Measurements from ENCODE around the gene RANGAP1. TPM values are rescaled to one million over a fixed set of nuclear protein-coding genes. Genes with fewer than 3 reads are reported as not detected.

The RANGAP1 gene
- total and polyA plus RNA-seq, 2 of the 4 experiments (the other 2 are of a cell fraction) = 71.2 to 148 TPM

DNA sequence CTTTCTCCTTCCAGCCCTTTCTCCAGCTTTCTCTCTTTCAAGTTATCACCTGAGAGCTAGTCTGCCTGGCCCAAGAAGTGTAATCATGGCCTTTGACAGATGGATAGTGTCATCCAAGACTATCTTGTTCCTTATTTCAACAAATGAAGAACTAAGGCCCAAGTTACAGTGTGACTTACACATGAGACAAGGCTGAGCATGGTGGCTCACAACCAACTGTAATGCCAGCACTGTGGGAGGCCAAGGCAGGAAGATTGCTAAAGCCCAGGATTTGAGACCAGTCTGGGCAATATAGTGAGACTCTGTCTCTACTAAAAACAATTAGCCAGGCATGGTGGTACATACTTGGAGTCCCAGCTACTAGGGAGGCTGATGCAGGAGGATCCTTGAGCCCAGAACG lies 3.7 kb upstream of the RANGAP1 start:
- peak overlapping the region; percentile 100 for H2BK120ac ChIP-seq (ENCODE audit: low read depth, low read length)
- H3K79me1 ChIP-seq (ENCODE audit: low read depth in 1 of 2, low read length in 2 of 2) = peaks cover 5 to 43% of the 10 kb centered on the region in 2 experiments; a peak in 3 of 4 replicates
- CTCF ChIA-PET = no interaction called here
- no peak for ATAC-seq (ENCODE audit: low read depth)
- H2BK20ac ChIP-seq (ENCODE audit: low read depth, low read length) = peak overlapping the region; percentile 100
- H3K9ac ChIP-seq (ENCODE audit: low read depth, low read length) = peak overlapping the region; percentile 30; the same call in 1 of the 2 replicates
- no peak overlapping the region for H3K4me2 ChIP-seq (ENCODE audit: low read depth, low read length)
- peak overlapping the region; percentile 98 for H3K27ac ChIP-seq (ENCODE audit: insufficient read depth, low read length)
- H2AK5ac ChIP-seq (ENCODE audit: low read depth, low read length) = peak overlapping the region; percentile 99
- H3K4ac ChIP-seq (ENCODE audit: low read depth, low read length) = peak overlapping the region; percentile 100
- H2BK15ac ChIP-seq (ENCODE audit: low read depth, low read length) = peak overlapping the region; percentile 93
- no peaks in the 10 kb centered on the region for H3K27me3 ChIP-seq (ENCODE audit: control insufficient read depth, insufficient read depth, low read length)
- peaks cover 8% of the 10 kb centered on the region for H3K9me1 ChIP-seq (ENCODE audit: insufficient read depth, low read length)
- POLR2A ChIA-PET (ENCODE audit: unreplicated experiment) = no interaction called here
- H4K20me1 ChIP-seq (ENCODE audit: insufficient read depth, low read length) = no peaks in the 10 kb centered on the region
- DNase-seq = no peak
- H4K91ac ChIP-seq (ENCODE audit: insufficient read depth, low read depth, low read length) = peak overlapping the region; percentile 99
- in situ Hi-C loops (cut with MboI; ENCODE audit: low sequenced_read_pairs) (no loop called here), dilution Hi-C loops (cut with HindIII; ENCODE audit: low sequenced_read_pairs, unreplicated experiment) (no loop called here), intact Hi-C loops (cut with micrococcal nuclease) (no loop called here)
- H3K4me3 ChIP-seq (ENCODE audit: insufficient read depth, low read depth, low read length) = no peak overlapping the region
- no peak overlapping the region for H2AFZ ChIP-seq (replicated peaks; ENCODE audit: low read length, poor library complexity)
- peak overlapping the region; percentile 100 for H2BK5ac ChIP-seq (ENCODE audit: low read depth, low read length, poor library complexity, severe bottlenecking)
- peak overlapping the region; percentile 72 for H3K56ac ChIP-seq (ENCODE audit: extremely low read depth, insufficient read depth, low read length)
- WGBS, 2 experiments (ENCODE audit: extremely low coverage in 2 of 2, insufficient read length in 1 of 2) = 83% methylated on average over 1 of the region's 1 CpG; no CpG with 5 or more reads in 1 of the 2 experiments
- peak overlapping the region; percentile 97 for H3K18ac ChIP-seq (ENCODE audit: low read depth, low read length)
- H3K9me3 ChIP-seq (ENCODE audit: control insufficient read depth, insufficient read depth, low read length) = no peaks in the 10 kb centered on the region
- H3K36me3 ChIP-seq (ENCODE audit: control insufficient read depth, insufficient read depth, low read length) = peaks cover 2% of the 10 kb centered on the region
- peak overlapping the region; percentile 98 for H4K5ac ChIP-seq (ENCODE audit: low read depth, low read length)
- peak overlapping the region; percentile 100 for H3K23ac ChIP-seq (ENCODE audit: low read depth, low read length)
- peak overlapping the region; percentile 92 for H2AK9ac ChIP-seq (replicated peaks; ENCODE audit: low read depth, low read length, poor library complexity)
- peaks cover 23% of the 10 kb centered on the region for H3K4me1 ChIP-seq (ENCODE audit: control insufficient read depth, insufficient read depth, low read length)
- H4K8ac ChIP-seq (ENCODE audit: low read depth in 2 of 2, low read length in 2 of 2) = peak overlapping the region; percentile 96 to 99
- no peak for TF ChIP-seq SMC3 (IDR thresholded peaks at IDR 0.05; ENCODE audit: low read depth, low read length)
- TF ChIP-seq POLR2A (IDR thresholded peaks at IDR 0.05; ENCODE audit: low read depth, low read length) = no peak
- no peak for TF ChIP-seq USF2 (IDR thresholded peaks at IDR 0.05; ENCODE audit: low read depth, low read length)
- no peak for TF ChIP-seq RFX5 (IDR thresholded peaks at IDR 0.05; ENCODE audit: low read depth, low read length)
- no peak for TF ChIP-seq CTCF (conservative IDR thresholded peaks at IDR 0.05; ENCODE audit: low read depth, low read length)
- TF ChIP-seq CEBPB (IDR thresholded peaks at IDR 0.05; ENCODE audit: low read depth, low read length) = no peak
- no peak for TF ChIP-seq MAFK (IDR thresholded peaks at IDR 0.05; ENCODE audit: low read depth, low read length)
- no peak for TF ChIP-seq CHD1 (IDR thresholded peaks at IDR 0.05; ENCODE audit: low read depth, low read length)
- no peak for TF ChIP-seq NFE2L2 (IDR thresholded peaks at IDR 0.05; ENCODE audit: low read depth, low read length)
- TF ChIP-seq, protein P1, sequence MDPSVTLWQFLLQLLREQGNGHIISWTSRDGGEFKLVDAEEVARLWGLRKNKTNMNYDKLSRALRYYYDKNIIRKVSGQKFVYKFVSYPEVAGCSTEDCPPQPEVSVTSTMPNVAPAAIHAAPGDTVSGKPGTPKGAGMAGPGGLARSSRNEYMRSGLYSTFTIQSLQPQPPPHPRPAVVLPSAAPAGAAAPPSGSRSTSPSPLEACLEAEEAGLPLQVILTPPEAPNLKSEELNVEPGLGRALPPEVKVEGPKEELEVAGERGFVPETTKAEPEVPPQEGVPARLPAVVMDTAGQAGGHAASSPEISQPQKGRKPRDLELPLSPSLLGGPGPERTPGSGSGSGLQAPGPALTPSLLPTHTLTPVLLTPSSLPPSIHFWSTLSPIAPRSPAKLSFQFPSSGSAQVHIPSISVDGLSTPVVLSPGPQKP (IDR thresholded peaks at IDR 0.05; ENCODE audit: borderline replicate concordance, low read depth, low read length) = no peak
- TF ChIP-seq MXI1 (IDR thresholded peaks at IDR 0.05; ENCODE audit: borderline replicate concordance, low read depth, low read length) = no peak
- no peak for TF ChIP-seq BHLHE40 (IDR thresholded peaks at IDR 0.05; ENCODE audit: low read depth, low read length)
- no peak for TF ChIP-seq MAZ (IDR thresholded peaks at IDR 0.05; ENCODE audit: borderline replicate concordance, low read depth, low read length)
- no peak for TF ChIP-seq RCOR1 (IDR thresholded peaks at IDR 0.05; ENCODE audit: insufficient replicate concordance, low read length)
- TF ChIP-seq FOS (IDR thresholded peaks at IDR 0.05; ENCODE audit: low read depth, low read length) = no peak
- no peak for TF ChIP-seq RAD21 (IDR thresholded peaks at IDR 0.05; ENCODE audit: low read length)
- no TSS peak for BruUV-seq (replicated peaks)
- peak overlapping the region; percentile 100 for H3K14ac ChIP-seq (replicated peaks; ENCODE audit: low read depth, low read length)
